Measurements from ENCODE around the gene DIAPH2.

GRCh38 chrX:97267396-97268181 is 582.9 kb downstream of the DIAPH2 start:
- TF ChIP-seq REST (IDR thresholded peaks at IDR 0.05; ENCODE audit: unreplicated experiment) (no peak), POLR2AphosphoS5 (IDR thresholded peaks at IDR 0.05; ENCODE audit: low read depth) (no peak), CTCF (conservative IDR thresholded peaks at IDR 0.05; ENCODE audit: low read depth in 2 of 2) (no peak), EZH2phosphoT487 (IDR thresholded peaks at IDR 0.05; ENCODE audit: unreplicated experiment) (no peak), EZH2 (IDR thresholded peaks at IDR 0.05; ENCODE audit: low read depth, unreplicated experiment) (no peak), CREB1 (CRISPR knock-in tag; IDR thresholded peaks at IDR 0.05; ENCODE audit: low read depth) (no peak), JUNB (IDR thresholded peaks at IDR 0.05; ENCODE audit: unreplicated experiment) (no peak), ETS1 (IDR thresholded peaks at IDR 0.05) (no peak), STAT1 (IDR thresholded peaks at IDR 0.05; ENCODE audit: unreplicated experiment) (no peak)

Measured in GM23338 (cell line).